Esophagus squamous epithelium (tissue), 5 donors: ENCODE results near the gene ITGA8. TPM values are rescaled to one million over a fixed set of nuclear protein-coding genes. Genes with fewer than 3 reads are reported as not detected.

Experiments
- DNase-seq: peaks from one replicate; lab custom pipeline; 2025; lab: John Stamatoyannopoulos, UW
- H3K27ac ChIP-seq, 4 donors: fragments of 200-600 bp; sonication (generic); one replicate each; pipeline ENCODE4 v1.5.1; 2016 to 2019; ENCODE audit warnings: mild to moderate bottlenecking in 1 of 4
- H3K27me3 ChIP-seq, 4 donors: fragments of 200-600 bp; sonication (generic); 1 replicate in 3 of 4; 2 replicates in 1 of 4; pipeline versions ENCODE4 v1.5.1 to v1.6.0; 2017 to 2021; ENCODE audit warnings: antibody characterized with exemption in 1 of 4
- H3K36me3 ChIP-seq, 3 donors: fragments of 200-600 bp; sonication (generic); one replicate each; pipeline ENCODE4 v1.5.1; 2016 to 2019
- H3K4me1 ChIP-seq, 3 donors: fragments of 200-600 bp; sonication (generic); one replicate each; pipeline ENCODE4 v1.5.1; 2017 to 2019
- H3K4me3 ChIP-seq, 4 donors: fragments of 200-600 bp; sonication (generic); 1 replicate in 3 of 4; 2 replicates in 1 of 4; pipeline ENCODE4 v1.5.1; 2016 to 2019; ENCODE audit warnings: mild to moderate bottlenecking in 2 of 4, moderate library complexity in 1 of 4
- H3K9me3 ChIP-seq, 3 donors: fragments of 200-600 bp; sonication (generic); one replicate each; pipeline ENCODE4 v1.5.1; 2016 to 2019
- CTCF ChIP-seq, 6 experiments: fragments of 450-650 bp in 4 of 6; fragments of 200-600 bp in 2 of 6; sonication (generic) in 2 of 6; IDR thresholded peaks; one replicate each; pipeline ENCODE4 v1.5.1; 2016 to 2019; ENCODE audit warnings: antibody characterized with exemption in 6 of 6, mild to moderate bottlenecking in 4 of 6, moderate library complexity in 4 of 6
- POLR2A ChIP-seq, 4 donors: fragments of 450-650 bp; IDR thresholded peaks; one replicate each; pipeline ENCODE4 v1.6.1; 2017; ENCODE audit warnings: antibody characterized with exemption in 4 of 4, mild to moderate bottlenecking in 4 of 4, moderate library complexity in 3 of 4
- WGBS, 2 donors: methylation state at CpG; one replicate each; pipeline ENCODE4 v1.1.5; 2018; 5-methylcytosine and 5-hydroxymethylcytosine counted together
- intact Hi-C: fragments of 100-400 bp; cut with DNase I; formaldehyde crosslinking; loops from one replicate; pipeline ENCODE4 v1.15.0; 2022
- total RNA-seq, 4 donors: library from RNA; depleted of rRNA; stranded (reverse); fragments of >200 nt; gene quantifications; one replicate each; pipeline ENCODE4 v1.1.0, GENCODE V29; 2016
- donor health status: DM: yes; HTN: yes; CAD: no.

Gene ITGA8
- total RNA-seq, 4 donors from 2014 or later = 1.0 to 22.5 (median 7.5) TPM

- no peaks in the 10 kb centered on the region for H3K27me3 ChIP-seq
- no peak overlapping the region for H3K27ac ChIP-seq
- TF ChIP-seq POLR2A (IDR thresholded peaks at IDR 0.05) = no peak
- no peak for TF ChIP-seq CTCF (IDR thresholded peaks at IDR 0.05)
- no peak overlapping the region for H3K4me3 ChIP-seq
- H3K4me1 ChIP-seq = no peaks in the 10 kb centered on the region
- H3K9me3 ChIP-seq = no peaks in the 10 kb centered on the region
- H3K36me3 ChIP-seq = no peaks in the 10 kb centered on the region
- whole genome bisulfite sequencing, 2 donors = 68 to 69% methylated on average over 3 of the region's 3 CpGs
- no peak for DNase-seq
- intact Hi-C loops = no loop called here
Measured at GRCh38 chr10:15672469-15672868, 47.3 kb downstream of the ITGA8 start.

- Histone ChIP-seq H3K4me1 (no peaks in the 10 kb centered on the region), H3K27me3 (no peaks in the 10 kb centered on the region), H3K36me3 (no peaks in the 10 kb centered on the region), H3K27ac (no peak overlapping the region), H3K9me3 (no peaks in the 10 kb centered on the region), H3K4me3 (no peak overlapping the region)
- TF ChIP-seq CTCF (IDR thresholded peaks at IDR 0.05) = no peak
- TF ChIP-seq POLR2A (IDR thresholded peaks at IDR 0.05) = no peak
- WGBS, 2 donors = 60 to 72% methylated on average over 5 of the region's 5 CpGs
- DNase-seq = no peak
- intact Hi-C loops = no loop called here
Measured at GRCh38 chr10:15670880-15671279, 48.8 kb downstream of the ITGA8 start.

- 60 to 64% methylated on average over 5 of the region's 5 CpGs for WGBS, 2 donors
- Histone ChIP-seq H3K4me1 (no peaks in the 10 kb centered on the region), H3K27me3 (no peaks in the 10 kb centered on the region), H3K36me3 (no peaks in the 10 kb centered on the region), H3K9me3 (no peaks in the 10 kb centered on the region), H3K27ac (no peak overlapping the region), H3K4me3 (no peak overlapping the region)
- no peak for TF ChIP-seq CTCF (IDR thresholded peaks at IDR 0.05)
- intact Hi-C loops = no loop called here
- no peak for DNase-seq
Measured at GRCh38 chr10:15661574-15661973, 58.1 kb downstream of the ITGA8 start.

GRCh38 chr10:15660990-15661389, 58.7 kb downstream of the ITGA8 start:
- intact Hi-C loops = no loop called here
- Histone ChIP-seq H3K27ac (no peak overlapping the region), H3K27me3 (no peaks in the 10 kb centered on the region), H3K9me3 (no peaks in the 10 kb centered on the region), H3K4me3 (no peak overlapping the region), H3K36me3 (no peaks in the 10 kb centered on the region), H3K4me1 (no peaks in the 10 kb centered on the region)
- DNase-seq = no peak
- TF ChIP-seq CTCF (IDR thresholded peaks at IDR 0.05) = no peak
- no peak for TF ChIP-seq POLR2A (IDR thresholded peaks at IDR 0.05)
- WGBS, 2 donors = 25 to 68% methylated on average over 2 to 5 of the region's 5 CpGs

GRCh38 chr10:15658069-15658702, 61.5 kb downstream of the ITGA8 start:
- Histone ChIP-seq H3K9me3 (no peaks in the 10 kb centered on the region), H3K4me3 (no peak overlapping the region), H3K27ac (no peak overlapping the region), H3K27me3 (no peaks in the 10 kb centered on the region), H3K36me3 (no peaks in the 10 kb centered on the region), H3K4me1 (no peaks in the 10 kb centered on the region)
- WGBS, 2 donors = 44 to 56% methylated on average over 5 of the region's 5 CpGs
- intact Hi-C loops = no loop called here
- DNase-seq = no peak
- TF ChIP-seq CTCF (IDR thresholded peaks at IDR 0.05) = no peak
- no peak for TF ChIP-seq POLR2A (IDR thresholded peaks at IDR 0.05)
